ENCODE results near the gene RIMBP2.

The RIMBP2 gene

GRCh38 chr12:130375296-130376287, 340.5 kb downstream of the RIMBP2 start:
- Histone ChIP-seq H3K4me1 (ENCODE audit: low read length) (no peaks in the 10 kb centered on the region), H3K27ac (ENCODE audit: low read length) (no peak overlapping the region), H3K36me3 (replicated peaks; ENCODE audit: low read depth, low read length) (no peaks in the 10 kb centered on the region), H3K9me3 (ENCODE audit: insufficient read depth, low read length) (no peaks in the 10 kb centered on the region), H4K20me1 (ENCODE audit: insufficient read depth, low read length) (no peaks in the 10 kb centered on the region), H3K4me3 (ENCODE audit: low read length) (no peak overlapping the region), H3K4me2 (ENCODE audit: low read length) (no peak overlapping the region), H2AFZ (ENCODE audit: low read depth, low read length) (no peak overlapping the region), H3K9ac (ENCODE audit: low read length) (no peak overlapping the region), H3K27me3 (ENCODE audit: low read depth, low read length) (no peaks in the 10 kb centered on the region), H3K79me2 (ENCODE audit: low read length) (no peaks in the 10 kb centered on the region)
- TF ChIP-seq, protein P1, sequence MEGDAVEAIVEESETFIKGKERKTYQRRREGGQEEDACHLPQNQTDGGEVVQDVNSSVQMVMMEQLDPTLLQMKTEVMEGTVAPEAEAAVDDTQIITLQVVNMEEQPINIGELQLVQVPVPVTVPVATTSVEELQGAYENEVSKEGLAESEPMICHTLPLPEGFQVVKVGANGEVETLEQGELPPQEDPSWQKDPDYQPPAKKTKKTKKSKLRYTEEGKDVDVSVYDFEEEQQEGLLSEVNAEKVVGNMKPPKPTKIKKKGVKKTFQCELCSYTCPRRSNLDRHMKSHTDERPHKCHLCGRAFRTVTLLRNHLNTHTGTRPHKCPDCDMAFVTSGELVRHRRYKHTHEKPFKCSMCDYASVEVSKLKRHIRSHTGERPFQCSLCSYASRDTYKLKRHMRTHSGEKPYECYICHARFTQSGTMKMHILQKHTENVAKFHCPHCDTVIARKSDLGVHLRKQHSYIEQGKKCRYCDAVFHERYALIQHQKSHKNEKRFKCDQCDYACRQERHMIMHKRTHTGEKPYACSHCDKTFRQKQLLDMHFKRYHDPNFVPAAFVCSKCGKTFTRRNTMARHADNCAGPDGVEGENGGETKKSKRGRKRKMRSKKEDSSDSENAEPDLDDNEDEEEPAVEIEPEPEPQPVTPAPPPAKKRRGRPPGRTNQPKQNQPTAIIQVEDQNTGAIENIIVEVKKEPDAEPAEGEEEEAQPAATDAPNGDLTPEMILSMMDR (IDR thresholded peaks at IDR 0.05; ENCODE audit: low read depth, low read length) = no peak
- no peak for TF ChIP-seq EZH2phosphoT487 (IDR thresholded peaks at IDR 0.05; ENCODE audit: low read depth)

DNA sequence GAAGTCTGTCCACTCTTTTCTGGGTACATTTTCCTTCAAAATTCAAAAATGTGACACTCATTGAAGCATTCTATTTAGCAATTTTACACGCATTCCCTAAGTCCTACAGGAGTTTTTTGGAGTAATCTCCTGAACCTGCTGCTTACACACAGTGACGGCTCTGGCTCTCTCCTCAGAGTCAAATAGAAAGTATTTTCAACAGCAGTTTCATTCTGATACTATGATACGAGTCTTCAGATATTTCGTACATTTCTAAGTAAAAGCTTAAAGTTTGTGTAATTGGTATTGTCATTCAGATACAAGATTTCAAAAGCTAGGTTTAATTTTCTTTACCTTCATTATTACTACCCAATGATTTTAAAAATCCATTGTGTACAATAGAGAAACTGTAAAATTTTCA, 342.0 kb downstream of the RIMBP2 start:
- Histone ChIP-seq H3K4me2 (ENCODE audit: low read length) (no peak overlapping the region), H3K9ac (ENCODE audit: low read length) (no peak overlapping the region), H3K79me2 (ENCODE audit: low read length) (no peaks in the 10 kb centered on the region), H3K9me3 (ENCODE audit: insufficient read depth, low read length) (no peaks in the 10 kb centered on the region), H3K4me1 (ENCODE audit: low read length) (no peaks in the 10 kb centered on the region), H3K27me3 (ENCODE audit: low read depth, low read length) (no peaks in the 10 kb centered on the region), H3K36me3 (replicated peaks; ENCODE audit: low read depth, low read length) (no peaks in the 10 kb centered on the region), H4K20me1 (ENCODE audit: insufficient read depth, low read length) (no peaks in the 10 kb centered on the region), H2AFZ (ENCODE audit: low read depth, low read length) (no peak overlapping the region), H3K4me3 (ENCODE audit: low read length) (no peak overlapping the region), H3K27ac (ENCODE audit: low read length) (no peak overlapping the region)
- TF ChIP-seq, protein P1 (IDR thresholded peaks at IDR 0.05; ENCODE audit: low read depth, low read length) = no peak
- no peak for TF ChIP-seq EZH2phosphoT487 (IDR thresholded peaks at IDR 0.05; ENCODE audit: low read depth)

- Histone ChIP-seq H3K4me2 (ENCODE audit: low read length) (no peak overlapping the region), H3K4me3 (ENCODE audit: low read length) (no peak overlapping the region), H3K9ac (ENCODE audit: low read length) (no peak overlapping the region), H3K4me1 (ENCODE audit: low read length) (no peaks in the 10 kb centered on the region), H2AFZ (ENCODE audit: low read depth, low read length) (no peak overlapping the region), H3K27ac (ENCODE audit: low read length) (no peak overlapping the region), H3K79me2 (ENCODE audit: low read length) (no peaks in the 10 kb centered on the region), H3K9me3 (ENCODE audit: insufficient read depth, low read length) (no peaks in the 10 kb centered on the region), H3K36me3 (replicated peaks; ENCODE audit: low read depth, low read length) (no peaks in the 10 kb centered on the region), H3K27me3 (ENCODE audit: low read depth, low read length) (no peaks in the 10 kb centered on the region), H4K20me1 (ENCODE audit: insufficient read depth, low read length) (no peaks in the 10 kb centered on the region)
- TF ChIP-seq, protein P1 (IDR thresholded peaks at IDR 0.05; ENCODE audit: low read depth, low read length) = no peak
- no peak for TF ChIP-seq EZH2phosphoT487 (IDR thresholded peaks at IDR 0.05; ENCODE audit: low read depth)
Measured at GRCh38 chr12:130372936-130373335, 343.2 kb downstream of the RIMBP2 start.

DNA sequence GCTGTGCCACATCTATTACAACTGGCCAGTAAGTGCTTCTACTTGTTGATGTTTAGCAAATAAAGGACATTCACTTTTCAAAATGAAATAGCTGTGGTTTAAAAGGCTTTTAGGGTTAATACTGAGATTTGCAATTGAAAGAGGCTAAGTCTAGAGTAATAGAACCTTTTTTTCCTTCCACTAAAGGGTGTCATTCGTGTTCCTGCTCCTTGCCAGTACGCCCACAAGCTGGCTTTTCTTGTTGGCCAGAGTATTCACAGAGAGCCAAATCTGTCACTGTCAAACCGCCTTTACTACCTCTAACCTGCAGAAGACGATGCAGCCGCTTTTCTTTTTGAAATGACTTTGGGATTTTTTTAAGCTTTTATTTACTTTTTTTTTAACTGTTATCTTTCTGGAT, 344.8 kb downstream of the RIMBP2 start:
- no peaks in the 10 kb centered on the region for H3K4me1 ChIP-seq (ENCODE audit: low read length)
- H3K9ac ChIP-seq (ENCODE audit: low read length) = no peak overlapping the region
- H4K20me1 ChIP-seq (ENCODE audit: insufficient read depth, low read length) = no peaks in the 10 kb centered on the region
- H3K9me3 ChIP-seq (ENCODE audit: insufficient read depth, low read length) = no peaks in the 10 kb centered on the region
- no peaks in the 10 kb centered on the region for H3K36me3 ChIP-seq (replicated peaks; ENCODE audit: low read depth, low read length)
- no peak overlapping the region for H3K27ac ChIP-seq (ENCODE audit: low read length)
- no peak overlapping the region for H3K4me2 ChIP-seq (ENCODE audit: low read length)
- no peak overlapping the region for H2AFZ ChIP-seq (ENCODE audit: low read depth, low read length)
- no peak for TF ChIP-seq EZH2phosphoT487 (IDR thresholded peaks at IDR 0.05; ENCODE audit: low read depth)
- TF ChIP-seq, protein P1 (IDR thresholded peaks at IDR 0.05; ENCODE audit: low read depth, low read length) = no peak
- H3K4me3 ChIP-seq (ENCODE audit: low read length) = no peak overlapping the region
- no peaks in the 10 kb centered on the region for H3K27me3 ChIP-seq (ENCODE audit: low read depth, low read length)
- H3K79me2 ChIP-seq (ENCODE audit: low read length) = no peaks in the 10 kb centered on the region

Data from OCI-LY3 (cell line).